Activated T-cell treated with anti-CD3 and anti-CD28 coated beads, Interleukin-2, amount 50 U/mL, for 24 hours (primary cell): ENCODE data around the gene LPAR3.

Experiments
- DNase-seq: peaks from one replicate; pipeline ENCODE4 v3.0.0-alpha.2; 2020
- H3K27ac Mint-ChIP-seq: 2 replicates; pipeline ENCODE4 v1.8.0; 2020; ENCODE audit warnings: mild to moderate bottlenecking, mixed read lengths
- H3K27me3 Mint-ChIP-seq: 2 replicates; pipeline ENCODE4 v1.8.0; 2020; ENCODE audit warnings: mixed read lengths
- H3K36me3 Mint-ChIP-seq: 2 replicates; pipeline ENCODE4 v1.8.0; 2020; ENCODE audit warnings: low read depth, mixed read lengths
- H3K4me1 Mint-ChIP-seq: 2 replicates; pipeline ENCODE4 v1.8.0; 2020; ENCODE audit warnings: low read depth, mixed read lengths
- H3K4me3 Mint-ChIP-seq: 2 replicates; pipeline ENCODE4 v1.8.0; 2020; ENCODE audit warnings: mild to moderate bottlenecking, moderate library complexity, mixed read lengths
- H3K9me3 Mint-ChIP-seq: 2 replicates; pipeline ENCODE4 v1.8.0; 2020; ENCODE audit warnings: mixed read lengths

Gene LPAR3

DNA sequence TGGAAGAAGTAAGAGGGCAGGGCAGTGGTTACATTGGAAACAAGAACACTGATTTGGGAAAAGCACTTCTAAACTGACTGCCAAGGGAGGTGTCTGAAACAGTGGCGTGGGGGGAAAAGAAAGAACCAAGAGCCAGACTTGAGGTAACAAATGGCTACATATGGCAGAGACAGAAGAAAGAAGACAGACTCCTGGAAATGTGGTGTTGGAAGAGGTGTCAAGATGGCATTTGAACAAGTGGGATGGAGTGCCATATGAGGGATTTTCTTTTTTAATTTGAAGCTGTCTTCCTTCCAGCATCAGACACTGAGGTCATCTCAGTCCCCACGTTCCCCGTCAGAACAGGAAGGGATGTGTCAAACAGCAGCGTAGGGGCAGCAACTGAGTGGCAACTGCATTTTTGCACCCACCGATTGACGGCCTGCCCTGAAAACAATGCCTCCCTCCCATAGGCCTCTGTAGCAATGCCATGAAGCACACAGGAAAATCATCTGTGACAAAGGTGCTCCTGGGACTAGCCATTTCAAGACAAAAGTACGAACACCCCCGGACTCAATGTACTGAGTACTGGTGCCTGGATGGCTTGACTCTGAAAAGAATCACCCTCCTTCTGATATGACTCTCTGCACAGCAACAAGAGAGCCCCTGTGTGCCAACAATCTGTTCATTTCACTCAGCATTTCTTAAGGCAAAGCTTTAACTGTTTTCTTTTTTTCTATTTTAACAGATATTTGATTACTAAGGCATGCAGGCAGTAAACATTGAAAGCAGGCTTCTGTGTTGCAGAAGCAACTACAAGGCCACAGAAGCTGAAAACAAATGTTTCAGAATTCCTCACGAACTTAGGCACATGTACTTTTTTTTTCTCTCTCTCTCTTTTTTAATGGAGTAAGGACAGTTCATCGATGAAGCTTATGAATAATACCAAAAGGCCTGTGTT is 37.0 kb downstream of the LPAR3 start:
- H3K27ac Mint-ChIP-seq: no peak overlapping the region
- H3K4me1 Mint-ChIP-seq: peaks cover 51% of the 10 kb centered on the region
- peaks cover 3% of the 10 kb centered on the region for H3K27me3 Mint-ChIP-seq
- H3K36me3 Mint-ChIP-seq: no peaks in the 10 kb centered on the region
- no peak for DNase-seq
- no peak overlapping the region for H3K4me3 Mint-ChIP-seq
- no peaks in the 10 kb centered on the region for H3K9me3 Mint-ChIP-seq

DNA sequence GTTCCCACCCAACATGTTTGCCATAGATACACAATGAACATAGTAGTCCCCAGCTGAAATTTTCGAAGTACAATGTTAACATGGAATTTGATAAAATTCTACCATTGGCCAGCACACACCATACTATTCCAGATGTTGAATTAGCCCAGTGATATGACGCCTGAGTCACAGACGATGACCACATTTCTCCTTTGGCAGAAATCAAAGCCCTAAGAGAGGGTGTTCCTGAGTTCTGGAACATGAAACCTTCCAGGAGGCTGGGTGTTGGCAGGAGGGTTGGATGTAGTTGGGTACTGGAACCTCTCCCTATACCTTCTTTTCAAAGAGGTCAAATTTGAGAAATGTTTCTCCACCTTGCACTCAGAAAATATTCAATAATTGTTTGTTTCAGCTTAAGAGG is 37.8 kb downstream of the LPAR3 start:
- H3K36me3 Mint-ChIP-seq: no peaks in the 10 kb centered on the region
- H3K27me3 Mint-ChIP-seq: peaks cover 3% of the 10 kb centered on the region
- peak overlapping the region; percentile 89 for H3K27ac Mint-ChIP-seq
- peaks cover 48% of the 10 kb centered on the region for H3K4me1 Mint-ChIP-seq
- DNase-seq: no peak
- no peaks in the 10 kb centered on the region for H3K9me3 Mint-ChIP-seq
- H3K4me3 Mint-ChIP-seq: no peak overlapping the region

DNA sequence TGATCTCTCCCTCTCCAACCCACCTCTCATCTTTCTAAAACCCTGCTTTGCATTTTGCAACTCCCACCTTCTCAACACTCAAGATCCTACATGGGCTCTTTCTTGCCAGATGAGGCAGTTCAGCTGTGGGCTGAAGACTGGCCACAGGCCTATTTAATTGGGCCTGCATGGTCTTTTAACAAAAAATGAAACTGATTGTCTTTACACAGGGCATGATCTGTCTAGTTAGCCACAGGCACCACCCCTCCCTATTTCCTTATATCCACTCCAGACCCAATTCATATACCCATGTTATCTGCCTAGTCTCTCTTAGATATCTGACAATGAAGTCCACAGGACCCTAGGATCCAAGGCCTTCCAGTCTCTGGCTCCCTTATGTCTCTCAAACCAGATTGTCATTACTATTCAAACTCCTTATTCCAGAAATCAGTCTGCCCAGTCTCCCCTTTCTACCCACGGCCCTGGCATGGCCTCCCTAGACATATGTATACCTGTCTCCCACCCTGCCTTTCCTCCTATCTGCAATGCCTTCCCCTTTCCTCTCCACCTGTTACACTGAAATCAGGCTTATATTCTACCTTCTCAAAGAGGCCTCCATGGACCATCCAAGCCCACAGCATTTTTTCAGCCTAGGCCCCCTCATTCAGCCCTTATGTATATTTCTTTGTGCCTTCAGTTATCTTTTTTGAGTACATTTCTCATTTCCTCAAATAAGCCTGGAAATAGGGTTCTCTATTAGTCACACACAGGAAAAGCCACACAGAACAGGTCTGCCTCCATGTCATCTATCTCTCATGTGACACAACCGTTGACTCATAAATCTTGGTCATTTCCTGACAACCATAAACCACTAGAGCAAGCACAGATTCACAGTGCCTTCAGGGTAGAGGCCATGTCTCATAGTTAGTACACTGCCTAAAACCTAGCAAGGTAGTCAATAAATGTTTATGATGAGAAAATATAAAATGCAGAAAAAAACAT is 39.0 kb downstream of the LPAR3 start:
- no peaks in the 10 kb centered on the region for H3K27me3 Mint-ChIP-seq
- no peak for DNase-seq
- H3K4me3 Mint-ChIP-seq: no peak overlapping the region
- no peaks in the 10 kb centered on the region for H3K9me3 Mint-ChIP-seq
- no peaks in the 10 kb centered on the region for H3K36me3 Mint-ChIP-seq
- H3K27ac Mint-ChIP-seq: peak overlapping the region; percentile 89
- H3K4me1 Mint-ChIP-seq: peaks cover 39% of the 10 kb centered on the region

DNA sequence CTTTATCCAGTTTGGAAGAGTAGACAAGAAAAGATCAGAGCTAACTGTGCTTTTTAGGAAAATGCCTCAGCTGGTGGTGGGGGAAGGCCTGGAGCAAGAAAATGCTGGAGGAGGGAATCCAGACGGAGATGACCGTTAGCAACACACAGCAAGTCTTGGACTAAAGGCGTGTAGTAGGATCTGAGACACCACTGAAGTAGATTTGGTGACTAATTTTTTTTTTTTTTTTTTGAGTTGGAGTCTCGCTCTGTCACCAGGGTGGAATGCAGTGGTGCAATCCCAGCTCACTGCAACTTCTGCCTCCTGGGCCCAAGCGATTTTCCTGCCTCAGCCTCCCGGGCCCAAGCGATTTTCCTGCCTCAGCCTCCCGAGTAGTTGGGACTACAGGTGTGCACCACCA is 41.2 kb downstream of the LPAR3 start:
- Mint-ChIP-seq H3K9me3 (no peaks in the 10 kb centered on the region), H3K36me3 (no peaks in the 10 kb centered on the region), H3K4me1 (peaks cover 44% of the 10 kb centered on the region), H3K4me3 (no peak overlapping the region), H3K27me3 (no peaks in the 10 kb centered on the region), H3K27ac (no peak overlapping the region)
- DNase-seq: no peak

DNA sequence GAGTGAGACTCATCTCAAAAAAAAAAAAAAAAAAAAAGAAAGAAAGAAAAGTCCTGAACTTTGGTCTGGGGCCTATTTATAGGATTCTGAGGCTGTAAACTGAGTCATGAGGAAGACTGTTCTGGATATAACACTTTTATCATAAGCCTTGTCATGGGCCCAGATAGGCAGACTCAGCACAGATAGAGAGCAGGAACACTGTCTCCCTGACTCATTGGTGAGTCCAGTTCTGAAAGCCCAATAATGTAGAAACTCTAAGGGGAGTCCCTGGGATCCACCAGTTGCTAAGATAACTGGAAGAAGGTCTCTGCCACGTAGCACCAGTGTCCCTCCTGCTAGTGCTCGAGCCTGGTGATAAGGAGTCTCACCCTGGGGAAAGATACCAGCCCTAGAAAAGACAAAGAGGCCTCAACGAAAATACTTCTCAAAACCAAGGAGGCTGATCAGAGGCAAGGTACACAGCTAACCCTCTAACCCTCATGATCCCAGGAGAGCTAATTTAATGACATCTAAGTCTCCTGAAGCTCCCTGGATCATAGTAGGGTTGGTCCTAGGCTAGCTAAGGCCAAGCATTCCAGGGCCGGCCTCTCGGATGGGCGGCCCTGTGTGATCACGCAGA is 43.5 kb downstream of the LPAR3 start:
- Mint-ChIP-seq H3K4me3 (no peak overlapping the region), H3K27ac (no peak overlapping the region), H3K27me3 (no peaks in the 10 kb centered on the region), H3K36me3 (no peaks in the 10 kb centered on the region), H3K4me1 (peaks cover 28% of the 10 kb centered on the region), H3K9me3 (no peaks in the 10 kb centered on the region)
- DNase-seq: no peak

DNA sequence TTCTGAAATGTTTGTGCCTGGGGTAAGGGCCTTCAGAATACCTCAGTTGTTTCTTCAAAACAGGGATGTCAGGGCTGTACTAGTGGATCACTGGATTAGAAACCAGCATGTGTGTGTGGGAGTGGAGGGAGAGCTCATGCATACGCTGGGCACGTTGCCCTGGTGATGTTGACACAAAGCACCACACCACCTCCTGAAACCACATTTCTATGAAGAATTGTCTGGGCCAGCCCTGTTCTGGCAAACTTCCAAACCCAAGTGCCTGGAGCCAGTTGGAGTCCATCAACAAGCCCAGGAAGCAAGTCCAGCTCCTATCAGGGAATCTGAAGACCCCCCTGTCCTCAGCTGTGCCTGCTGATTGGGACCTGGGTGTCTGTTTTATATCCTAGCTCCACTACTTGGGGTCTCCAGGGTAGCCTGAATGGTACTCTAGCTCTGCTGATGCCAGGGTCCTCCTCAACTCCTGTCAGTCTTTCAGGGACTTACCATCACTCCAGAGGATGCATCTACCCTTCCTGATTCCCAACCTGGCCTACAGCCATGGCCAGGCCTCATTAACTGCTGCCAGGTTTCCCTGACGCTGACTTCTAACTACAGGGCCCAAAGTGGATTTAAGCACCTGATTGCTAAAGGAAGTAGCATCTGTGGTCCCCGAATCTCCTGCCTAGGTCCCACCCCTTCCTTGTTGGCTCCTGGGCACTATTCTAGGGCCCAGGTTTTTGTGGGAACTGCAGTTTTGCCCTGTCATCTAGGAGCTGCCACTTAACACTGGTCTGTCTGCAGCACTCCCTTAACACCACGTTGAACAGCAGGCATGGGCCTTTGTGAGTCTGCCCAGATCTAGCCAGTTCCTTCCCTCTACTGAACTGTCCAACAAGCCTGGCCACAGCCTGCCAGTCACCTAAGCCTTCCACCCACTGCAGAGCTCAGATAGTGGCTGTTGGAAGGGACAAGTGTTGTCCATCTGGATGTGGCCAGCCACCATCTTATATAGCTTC is 45.5 kb downstream of the LPAR3 start:
- H3K4me3 Mint-ChIP-seq: no peak overlapping the region
- H3K9me3 Mint-ChIP-seq: no peaks in the 10 kb centered on the region
- no peaks in the 10 kb centered on the region for H3K36me3 Mint-ChIP-seq
- DNase-seq: no peak
- no peak overlapping the region for H3K27ac Mint-ChIP-seq
- peaks cover 13% of the 10 kb centered on the region for H3K4me1 Mint-ChIP-seq
- no peaks in the 10 kb centered on the region for H3K27me3 Mint-ChIP-seq

DNA sequence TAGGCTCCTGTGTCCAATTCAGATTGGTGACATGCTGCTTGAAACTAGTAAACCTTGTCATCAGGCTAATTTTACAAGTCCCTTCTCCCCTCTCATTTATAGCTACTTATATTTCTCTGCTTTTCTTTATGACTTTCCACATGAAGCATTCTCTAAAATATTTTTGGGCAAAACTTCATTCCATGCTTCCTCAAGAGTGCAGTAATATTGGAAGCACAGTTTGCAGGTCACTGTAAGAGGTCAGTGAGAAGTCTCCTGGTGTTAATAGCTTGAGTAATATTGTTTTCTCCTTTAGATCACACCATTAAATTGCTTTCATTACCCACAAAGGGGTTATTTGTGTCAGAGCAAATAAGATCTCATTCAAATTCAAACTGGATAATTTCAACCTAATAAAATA is 46.6 kb downstream of the LPAR3 start:
- no peaks in the 10 kb centered on the region for H3K27me3 Mint-ChIP-seq
- H3K4me3 Mint-ChIP-seq: no peak overlapping the region

DNA sequence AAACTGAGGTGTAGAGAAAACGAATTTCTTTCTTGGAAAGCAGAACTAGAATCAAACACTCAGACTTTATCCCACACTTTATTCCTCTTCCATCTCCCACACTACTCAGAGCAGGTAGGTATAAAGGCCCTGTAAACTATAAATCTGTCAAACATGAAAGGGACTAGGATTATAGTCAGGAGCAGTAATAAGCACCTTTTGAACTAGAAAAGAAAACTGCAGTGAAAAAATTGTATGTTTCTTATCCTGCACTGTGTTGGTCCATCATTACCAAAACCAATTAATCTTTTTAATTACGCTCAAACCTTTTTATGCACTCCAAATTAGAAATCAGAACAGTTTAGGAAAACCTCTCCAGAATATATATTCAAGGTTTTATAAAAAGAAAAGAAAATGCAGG is 47.6 kb downstream of the LPAR3 start:
- no peaks in the 10 kb centered on the region for H3K9me3 Mint-ChIP-seq
- no peaks in the 10 kb centered on the region for H3K27me3 Mint-ChIP-seq
- DNase-seq: no peak
- H3K4me3 Mint-ChIP-seq: no peak overlapping the region
- H3K27ac Mint-ChIP-seq: no peak overlapping the region
- H3K36me3 Mint-ChIP-seq: no peaks in the 10 kb centered on the region
- H3K4me1 Mint-ChIP-seq: peaks cover 12% of the 10 kb centered on the region

More for the DNA sequence above, 46.6 kb downstream of the LPAR3 start:
- Mint-ChIP-seq H3K27ac (no peak overlapping the region), H3K36me3 (no peaks in the 10 kb centered on the region), H3K4me1 (peaks cover 12% of the 10 kb centered on the region), H3K9me3 (no peaks in the 10 kb centered on the region)
- no peak for DNase-seq

DNA sequence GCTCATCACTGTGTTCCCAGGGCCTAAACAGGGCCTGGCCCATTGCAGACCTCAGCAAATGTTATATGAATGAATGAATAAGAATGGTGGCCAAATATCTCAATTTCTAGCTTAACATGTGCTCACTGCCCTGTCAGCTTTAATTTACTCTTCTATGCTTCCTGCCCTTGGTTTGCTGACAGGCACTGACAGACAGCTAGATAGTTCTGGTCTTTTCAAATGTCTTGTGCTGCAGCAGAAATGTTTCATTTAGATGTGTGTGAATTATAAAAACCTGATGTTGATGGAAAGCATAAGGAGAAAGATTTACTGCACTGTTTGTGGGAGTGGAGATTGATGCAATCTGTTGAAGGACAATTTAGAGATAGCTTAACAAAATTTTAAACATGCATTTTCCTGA is 48.9 kb downstream of the LPAR3 start:
- no peak for DNase-seq
- no peak overlapping the region for H3K27ac Mint-ChIP-seq
- H3K36me3 Mint-ChIP-seq: no peaks in the 10 kb centered on the region
- peaks cover 12% of the 10 kb centered on the region for H3K4me1 Mint-ChIP-seq
- no peaks in the 10 kb centered on the region for H3K9me3 Mint-ChIP-seq
- H3K4me3 Mint-ChIP-seq: no peak overlapping the region
- no peaks in the 10 kb centered on the region for H3K27me3 Mint-ChIP-seq

DNA sequence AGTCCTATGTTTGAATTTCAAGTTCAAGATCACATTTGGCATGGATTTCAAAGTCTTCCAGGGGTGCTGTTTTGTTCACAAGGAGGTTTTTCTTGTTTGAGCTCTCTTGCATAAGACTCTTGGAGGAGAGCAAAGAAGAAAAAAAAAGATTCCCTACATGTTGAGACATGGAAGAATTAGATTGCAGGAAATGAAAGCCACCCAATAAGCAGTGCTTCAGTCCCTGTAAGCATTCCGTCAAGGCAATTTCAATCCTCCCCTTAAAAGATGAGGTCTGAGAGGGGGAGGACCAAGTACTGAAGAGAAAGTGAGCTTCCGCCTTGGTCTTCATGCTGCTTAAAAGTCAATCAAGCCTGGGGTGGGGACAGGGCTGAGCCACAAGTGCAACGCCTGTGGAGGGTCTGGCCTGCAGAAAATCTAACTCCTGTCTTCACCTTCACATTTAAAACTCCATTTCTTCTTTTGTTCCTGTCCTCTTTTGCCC is 50.2 kb downstream of the LPAR3 start:
- no peak for DNase-seq
- H3K27me3 Mint-ChIP-seq: no peaks in the 10 kb centered on the region
- peaks cover 9% of the 10 kb centered on the region for H3K4me1 Mint-ChIP-seq
- H3K9me3 Mint-ChIP-seq: no peaks in the 10 kb centered on the region
- no peak overlapping the region for H3K27ac Mint-ChIP-seq
- H3K36me3 Mint-ChIP-seq: no peaks in the 10 kb centered on the region
- no peak overlapping the region for H3K4me3 Mint-ChIP-seq

DNA sequence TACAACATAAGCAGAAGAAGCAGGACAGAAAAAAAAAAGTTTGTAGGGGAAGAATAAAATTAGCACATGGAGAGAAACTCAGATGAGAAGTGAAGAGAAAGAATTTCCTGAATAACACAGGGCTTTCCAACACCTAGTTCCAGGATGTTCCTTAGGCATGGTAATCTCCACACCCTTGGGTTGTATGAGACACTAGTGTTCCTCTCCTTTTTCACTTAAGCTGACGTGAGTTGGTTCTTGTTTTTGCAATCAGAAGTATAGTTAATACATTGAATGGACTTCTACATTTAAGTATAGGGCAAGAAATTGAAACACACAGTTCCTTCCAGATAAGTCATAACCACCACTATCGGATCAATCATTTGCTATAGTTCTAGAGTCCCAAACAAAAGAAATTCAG is 51.0 kb downstream of the LPAR3 start:
- H3K9me3 Mint-ChIP-seq: no peaks in the 10 kb centered on the region
- no peak overlapping the region for H3K27ac Mint-ChIP-seq
- no peak overlapping the region for H3K4me3 Mint-ChIP-seq
- no peaks in the 10 kb centered on the region for H3K27me3 Mint-ChIP-seq
- no peaks in the 10 kb centered on the region for H3K36me3 Mint-ChIP-seq
- peaks cover 1% of the 10 kb centered on the region for H3K4me1 Mint-ChIP-seq
- DNase-seq: no peak

DNA sequence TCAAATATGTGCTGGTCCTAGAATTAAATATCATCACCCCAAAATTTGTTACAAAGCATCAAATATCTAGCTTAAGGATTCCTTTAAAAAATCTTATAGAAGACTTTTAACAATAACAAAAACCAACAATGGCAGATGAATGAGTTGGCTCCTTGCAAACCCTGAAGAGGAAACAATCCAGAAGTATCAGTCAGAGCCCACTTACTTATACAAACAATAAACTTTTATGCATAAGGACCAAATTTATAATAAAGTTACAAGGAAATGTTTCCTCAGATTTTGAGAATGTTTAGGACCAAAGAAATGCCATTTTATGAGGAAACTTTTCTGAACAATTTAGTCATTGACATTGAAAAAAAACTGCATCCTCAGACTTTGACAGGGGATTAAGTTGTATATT is 52.7 kb downstream of the LPAR3 start:
- H3K27me3 Mint-ChIP-seq: no peaks in the 10 kb centered on the region
- no peak overlapping the region for H3K4me3 Mint-ChIP-seq
- peaks cover 2% of the 10 kb centered on the region for H3K4me1 Mint-ChIP-seq
- no peaks in the 10 kb centered on the region for H3K9me3 Mint-ChIP-seq
- DNase-seq: no peak
- no peaks in the 10 kb centered on the region for H3K36me3 Mint-ChIP-seq
- no peak overlapping the region for H3K27ac Mint-ChIP-seq

DNA sequence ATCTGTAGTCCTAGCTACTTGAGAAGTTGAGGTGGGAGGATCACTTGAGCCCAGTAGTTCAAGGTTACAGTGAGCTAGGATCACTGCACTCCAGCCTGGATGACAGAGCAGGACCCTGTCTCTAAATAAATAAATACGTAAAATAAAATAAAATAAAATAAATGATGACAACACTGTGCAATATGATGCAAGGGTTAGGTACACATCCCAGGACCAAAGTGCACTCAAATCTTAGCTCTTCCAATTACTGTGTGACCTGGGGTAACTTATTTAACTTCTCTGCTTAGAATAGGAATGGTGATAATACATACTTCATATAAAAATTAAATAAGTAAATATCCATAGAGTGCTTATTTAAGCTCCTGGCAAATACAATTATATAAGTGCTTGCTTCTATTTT is 53.5 kb downstream of the LPAR3 start:
- no peaks in the 10 kb centered on the region for H3K9me3 Mint-ChIP-seq
- peaks cover 5% of the 10 kb centered on the region for H3K4me1 Mint-ChIP-seq
- H3K36me3 Mint-ChIP-seq: no peaks in the 10 kb centered on the region
- H3K27me3 Mint-ChIP-seq: no peaks in the 10 kb centered on the region
- no peak for DNase-seq
- no peak overlapping the region for H3K4me3 Mint-ChIP-seq
- H3K27ac Mint-ChIP-seq: no peak overlapping the region
